Lower lobe of right lung (tissue), 2 donors: ENCODE data around the gene LPIN2. TPM values are rescaled to one million over a fixed set of nuclear protein-coding genes. Genes with fewer than 3 reads are reported as not detected.

Experiments
- ATAC-seq, 2 donors: fragments of 200-7000 bp; cut with Tn5 transposase; one replicate each; pipeline ENCODE4 v1.9.1; 2020 to 2022; ENCODE audit warnings: mild to moderate bottlenecking in 2 of 2, moderate library complexity in 2 of 2
- DNase-seq: peaks from one replicate; pipeline ENCODE4 v3.0.0-alpha.2; 2020
- H3K27ac ChIP-seq: fragments of 200-600 bp; one replicate; pipeline ENCODE4 v1.8.0; 2022
- H3K27me3 ChIP-seq: fragments of 200-600 bp; one replicate; pipeline ENCODE4 v1.8.0; 2022; ENCODE audit warnings: low read depth
- H3K36me3 ChIP-seq: fragments of 200-600 bp; one replicate; pipeline ENCODE4 v1.8.0; 2022; ENCODE audit warnings: mild to moderate bottlenecking
- H3K4me1 ChIP-seq: fragments of 200-600 bp; one replicate; pipeline ENCODE4 v1.8.0; 2022
- H3K4me3 ChIP-seq: fragments of 200-600 bp; one replicate; pipeline ENCODE4 v1.8.0; 2022; ENCODE audit warnings: mild to moderate bottlenecking
- H3K9me3 ChIP-seq: fragments of 200-600 bp; one replicate; pipeline ENCODE4 v1.8.0; 2022
- CTCF ChIP-seq: fragments of 200-600 bp; IDR thresholded peaks from one replicate; pipeline ENCODE4 v1.8.0; 2022; ENCODE audit warnings: antibody characterized with exemption, mild to moderate bottlenecking
- intact Hi-C: fragments of 100-400 bp; cut with DNase I; formaldehyde crosslinking; loops from one replicate; pipeline ENCODE4 v1.11.0; 2022
- long read RNA-seq: library from polyadenylated mRNA; unstranded; transcript quantifications from one replicate; pipeline ENCODE4 v2.0.0, GENCODE V29; 2021
- total RNA-seq: library from RNA; stranded (reverse); fragmentation: NEBNext Ultra II Directional; extraction: Animal tissue kit (Norgen Biotek cat#: 25700); gene quantifications from one replicate; pipeline ENCODE4 v1.2.1, GENCODE V29; 2021
- donor health status: DM: no; HTN: yes; CAD: no; lungs with severe emphysema.

LPIN2 gene
- 51.1 TPM for total RNA-seq
- long read RNA-seq, partial matches to known transcripts, result 19 of 52 reads
- long read RNA-seq, other reads (novel, unspliced or antisense), result 33 of 52 reads

DNA sequence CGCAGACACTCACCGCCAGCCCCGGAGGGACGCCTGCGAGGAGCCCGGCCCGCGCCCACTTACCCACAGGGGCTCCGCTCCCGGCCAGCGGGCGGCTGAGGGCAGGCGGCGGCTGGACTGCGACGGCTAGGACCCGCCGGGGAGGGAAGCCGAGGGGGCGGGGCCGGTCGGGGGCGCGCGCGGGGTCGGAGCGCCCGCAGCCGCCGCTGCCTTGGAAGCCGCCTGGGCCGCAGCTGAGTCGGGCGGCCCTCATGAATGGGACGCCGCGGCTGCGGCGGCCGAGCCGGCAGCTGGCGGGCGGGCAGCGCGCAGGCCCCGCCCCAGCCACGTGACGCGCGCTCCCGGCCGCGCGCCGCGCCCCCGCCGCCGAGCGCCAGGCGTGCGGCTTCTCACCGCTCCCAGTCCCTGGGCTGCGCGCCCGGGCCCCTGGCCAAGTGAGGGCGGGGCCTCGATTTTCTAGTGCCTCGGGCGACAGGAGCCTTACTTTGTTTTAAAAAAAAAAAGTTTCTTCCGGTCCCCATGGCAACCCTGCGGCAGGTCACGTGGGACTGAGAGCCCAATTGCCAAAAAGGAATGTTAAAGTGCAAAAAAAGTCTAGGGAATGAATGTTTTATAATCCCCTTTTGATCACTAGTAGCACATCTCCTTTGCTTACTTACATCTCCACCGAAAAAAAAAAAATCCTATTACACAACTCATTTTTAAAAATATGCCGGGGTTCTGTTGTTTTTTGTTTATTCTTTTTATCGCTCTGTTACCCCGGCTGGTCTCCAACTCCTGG is at the start of gene LPIN2:
Gene LPIN2, minus strand, starts transcription at position 121 of the 781 bp plus-strand sequence. CDS start 52,304 bp downstream, outside the sequence.
- peak; percentile 99 for DNase-seq
- H3K4me1 ChIP-seq, result peaks cover 71% of the 10 kb centered on the region
- H3K9me3 ChIP-seq, result no peaks in the 10 kb centered on the region
- no peaks in the 10 kb centered on the region for H3K27me3 ChIP-seq
- no peak for TF ChIP-seq CTCF
- intact Hi-C loops, result no loop called here
- peak within 1 kb of the TSS; percentile 80 for H3K4me3 ChIP-seq
- no peaks in the 10 kb centered on the region for H3K36me3 ChIP-seq
- peak within 1 kb of the TSS; percentile 97 for H3K27ac ChIP-seq
- ATAC-seq, result peak; percentile 85 to 92

DNA sequence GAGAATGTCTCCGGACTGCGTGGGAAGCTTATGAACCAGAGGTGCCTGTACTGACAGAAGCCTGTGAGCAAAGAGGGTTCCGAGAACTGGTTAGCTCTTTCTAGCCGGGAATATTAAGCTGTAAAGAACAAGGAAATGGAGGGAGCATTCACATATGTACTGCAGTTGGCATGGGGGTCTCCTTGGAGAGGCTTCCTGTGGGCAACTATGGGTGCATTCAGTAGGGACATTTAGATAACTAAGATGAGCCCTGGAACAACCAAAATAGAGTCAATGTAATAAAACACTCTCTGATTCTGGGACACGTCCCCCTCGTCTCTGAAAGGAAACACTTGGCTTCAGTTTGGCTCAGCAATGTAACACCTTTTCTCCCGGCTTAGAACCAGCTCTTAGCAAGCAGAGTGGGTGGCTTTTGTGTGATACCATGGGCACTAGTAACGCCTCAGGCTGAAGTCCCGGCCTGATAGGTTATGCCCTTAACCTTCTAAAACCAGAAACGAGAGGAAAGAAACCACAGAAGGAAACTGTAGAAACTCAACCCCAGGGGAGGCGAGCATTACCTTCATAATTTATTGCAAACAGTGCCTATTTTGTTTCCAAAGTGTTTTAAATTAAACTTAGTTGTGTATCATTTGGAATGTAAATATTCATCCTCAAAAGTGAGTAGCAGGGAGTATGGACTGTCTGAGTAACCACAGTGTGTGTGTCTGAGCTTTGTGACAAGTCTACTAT is 48.8 kb upstream of the LPIN2 start:
- peaks cover 37% of the 10 kb centered on the region for H3K4me1 ChIP-seq
- intact Hi-C loops, result no loop called here

DNA sequence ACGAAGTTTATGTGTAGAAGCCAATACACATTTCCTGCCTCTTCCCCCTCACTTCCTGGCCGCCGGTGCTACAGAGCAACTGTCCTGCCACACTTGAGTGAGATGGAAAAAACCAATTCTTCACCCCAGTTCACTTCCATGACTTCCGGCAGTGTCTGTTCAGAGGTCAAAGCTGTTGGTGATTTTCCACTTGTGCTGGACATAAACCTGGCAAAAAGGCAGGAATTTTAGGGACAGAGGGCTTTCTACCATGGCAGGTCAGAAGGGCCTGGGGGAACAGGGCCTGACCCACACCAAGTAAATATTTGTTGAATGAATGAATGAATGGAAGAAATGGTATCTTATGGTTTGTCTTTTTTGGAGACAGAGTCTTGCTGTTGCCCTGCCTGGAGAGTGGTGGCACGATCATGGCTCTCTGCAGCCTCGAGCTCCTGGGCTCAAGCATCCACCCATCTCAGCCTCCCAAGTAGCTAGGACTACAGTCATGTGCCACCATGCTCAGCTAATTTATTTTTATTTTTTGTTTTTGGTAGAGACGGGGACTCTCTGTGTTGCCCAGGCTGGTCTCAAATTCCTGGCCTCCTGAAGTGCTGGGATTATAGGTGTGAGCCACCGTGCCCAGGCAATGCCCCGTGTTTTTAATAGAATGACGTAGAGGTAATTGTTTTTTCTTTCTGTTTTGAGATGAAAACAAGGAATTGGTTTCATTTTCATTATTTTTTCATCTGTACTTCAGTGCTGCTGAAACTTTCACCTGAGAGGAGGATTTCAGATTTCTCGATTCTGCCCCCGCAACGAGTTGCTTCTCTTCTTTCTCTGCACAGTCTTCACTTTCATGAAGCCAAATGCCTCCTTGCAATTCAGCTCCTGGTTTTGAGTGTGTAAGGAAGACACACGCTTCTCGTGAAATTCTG is 48.0 kb upstream of the LPIN2 start:
- Histone ChIP-seq H3K4me1 (peaks cover 37% of the 10 kb centered on the region), H3K36me3 (no peaks in the 10 kb centered on the region), H3K27ac (peak overlapping the region; percentile 72), H3K27me3 (no peaks in the 10 kb centered on the region), H3K9me3 (no peaks in the 10 kb centered on the region), H3K4me3 (no peak overlapping the region)
- DNase-seq (no peak), ATAC-seq (peak in 1 of 2 donors; percentile 16)
- intact Hi-C loops, result no loop called here
- TF ChIP-seq CTCF, result no peak

More for the DNA sequence above, 48.8 kb upstream of the LPIN2 start:
- ATAC-seq (no peak), DNase-seq (no peak)
- TF ChIP-seq CTCF, result no peak
- no peaks in the 10 kb centered on the region for H3K27me3 ChIP-seq
- H3K27ac ChIP-seq, result peak overlapping the region; percentile 72
- H3K9me3 ChIP-seq, result no peaks in the 10 kb centered on the region
- no peaks in the 10 kb centered on the region for H3K36me3 ChIP-seq
- no peak overlapping the region for H3K4me3 ChIP-seq

DNA sequence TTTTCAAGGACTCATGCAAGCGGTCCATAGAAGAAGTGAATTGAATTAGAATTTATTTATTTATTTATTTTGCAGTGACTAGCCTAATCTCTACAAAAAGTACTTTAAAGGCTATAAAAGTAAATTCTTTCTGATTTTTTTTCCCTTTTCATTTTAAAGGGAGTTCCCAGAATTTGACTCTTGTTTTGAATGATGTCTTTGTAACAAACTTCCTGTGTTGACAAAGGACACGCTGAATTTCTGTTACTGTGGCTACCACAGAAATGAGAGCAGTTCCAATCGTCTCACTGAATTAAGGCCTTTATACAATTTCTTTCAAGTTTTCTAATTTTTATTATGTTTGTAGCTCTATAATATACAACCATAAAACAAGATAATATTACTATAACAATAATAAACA is 46.3 kb upstream of the LPIN2 start:
- no peak for TF ChIP-seq CTCF
- Histone ChIP-seq H3K4me3 (no peak overlapping the region), H3K27me3 (no peaks in the 10 kb centered on the region), H3K36me3 (no peaks in the 10 kb centered on the region), H3K4me1 (peaks cover 37% of the 10 kb centered on the region), H3K9me3 (no peaks in the 10 kb centered on the region), H3K27ac (peak overlapping the region; percentile 72)
- intact Hi-C loops, result no loop called here
- DNase-seq (no peak), ATAC-seq (no peak)
